Measurements from ENCODE around the gene RSAD2. TPM values are rescaled to one million over a fixed set of nuclear protein-coding genes. Genes with fewer than 3 reads are reported as not detected.

RSAD2 gene
- total and polyA plus RNA-seq, 9 of the 15 experiments (the other 6 are each of a cell fraction or from before 2014, with no cell fraction given), result 0.15 to 1.4 (median 0.28) TPM

DNA sequence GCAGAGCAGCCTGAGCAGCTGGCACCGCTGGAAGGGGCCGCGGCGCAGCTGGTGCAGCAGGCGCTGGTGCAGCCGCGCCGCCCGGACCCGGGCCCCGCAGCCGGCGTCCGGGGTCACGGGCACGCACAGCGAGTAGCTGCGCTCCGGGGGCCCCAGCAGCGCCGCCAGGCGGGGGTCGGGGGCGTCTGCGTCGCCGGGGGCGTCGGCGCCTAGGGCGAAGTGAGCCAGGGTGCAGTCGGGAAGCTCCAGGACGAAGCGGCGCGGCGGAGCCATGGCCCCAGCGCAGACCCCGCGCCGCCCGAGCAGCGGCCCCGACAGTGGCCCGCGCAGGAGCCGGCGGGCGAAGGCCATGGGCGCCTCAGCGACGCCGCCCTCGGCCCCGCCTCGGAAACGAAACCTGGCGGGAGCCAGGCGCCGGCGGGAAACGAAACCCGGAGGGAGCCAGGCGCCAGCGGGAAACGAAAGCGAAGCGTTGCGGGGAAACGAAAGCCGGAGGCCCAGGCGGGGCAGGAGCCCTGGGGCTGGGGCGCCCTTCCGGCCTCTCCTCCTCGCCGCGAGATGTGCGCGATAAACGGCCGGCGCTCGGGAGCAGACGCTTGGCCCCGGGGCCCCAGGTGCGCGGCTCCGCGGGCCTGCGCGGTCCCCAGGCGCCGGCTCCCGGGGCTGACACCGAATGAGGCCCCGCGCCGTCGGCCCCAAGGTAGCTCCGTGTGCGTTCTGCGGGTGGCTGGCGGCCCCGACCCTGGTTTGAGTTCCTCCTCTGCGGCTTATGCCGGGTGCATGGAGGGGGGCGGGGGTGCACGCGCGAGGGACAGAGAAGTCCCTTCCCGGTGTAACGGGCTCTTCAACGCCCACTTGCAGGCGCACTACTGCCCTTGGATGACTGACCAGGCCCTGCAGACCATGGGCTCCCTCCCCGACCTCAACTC lies 12.0 kb upstream of the RSAD2 start, which contains the start of gene CMPK2 (continued):
- TF ChIP-seq, protein P1, sequence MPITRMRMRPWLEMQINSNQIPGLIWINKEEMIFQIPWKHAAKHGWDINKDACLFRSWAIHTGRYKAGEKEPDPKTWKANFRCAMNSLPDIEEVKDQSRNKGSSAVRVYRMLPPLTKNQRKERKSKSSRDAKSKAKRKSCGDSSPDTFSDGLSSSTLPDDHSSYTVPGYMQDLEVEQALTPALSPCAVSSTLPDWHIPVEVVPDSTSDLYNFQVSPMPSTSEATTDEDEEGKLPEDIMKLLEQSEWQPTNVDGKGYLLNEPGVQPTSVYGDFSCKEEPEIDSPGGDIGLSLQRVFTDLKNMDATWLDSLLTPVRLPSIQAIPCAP (CRISPR knock-in tag; IDR thresholded peaks at IDR 0.05; ENCODE audit: borderline replicate concordance), result no peak
- TF ChIP-seq ZBTB9 (CRISPR knock-in tag; IDR thresholded peaks at IDR 0.05), result peak; percentile 23; the same call in 1 of the 2 replicates
- TF ChIP-seq ZNF3 (CRISPR knock-in tag; IDR thresholded peaks at IDR 0.05), result no peak
- TF ChIP-seq PRMT5 (CRISPR knock-in tag; IDR thresholded peaks at IDR 0.05), result no peak
- TF ChIP-seq, protein P2, sequence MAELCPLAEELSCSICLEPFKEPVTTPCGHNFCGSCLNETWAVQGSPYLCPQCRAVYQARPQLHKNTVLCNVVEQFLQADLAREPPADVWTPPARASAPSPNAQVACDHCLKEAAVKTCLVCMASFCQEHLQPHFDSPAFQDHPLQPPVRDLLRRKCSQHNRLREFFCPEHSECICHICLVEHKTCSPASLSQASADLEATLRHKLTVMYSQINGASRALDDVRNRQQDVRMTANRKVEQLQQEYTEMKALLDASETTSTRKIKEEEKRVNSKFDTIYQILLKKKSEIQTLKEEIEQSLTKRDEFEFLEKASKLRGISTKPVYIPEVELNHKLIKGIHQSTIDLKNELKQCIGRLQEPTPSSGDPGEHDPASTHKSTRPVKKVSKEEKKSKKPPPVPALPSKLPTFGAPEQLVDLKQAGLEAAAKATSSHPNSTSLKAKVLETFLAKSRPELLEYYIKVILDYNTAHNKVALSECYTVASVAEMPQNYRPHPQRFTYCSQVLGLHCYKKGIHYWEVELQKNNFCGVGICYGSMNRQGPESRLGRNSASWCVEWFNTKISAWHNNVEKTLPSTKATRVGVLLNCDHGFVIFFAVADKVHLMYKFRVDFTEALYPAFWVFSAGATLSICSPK (IDR thresholded peaks at IDR 0.05; ENCODE audit: borderline replicate concordance), result no peak
- TF ChIP-seq RBM22 (IDR thresholded peaks at IDR 0.05; ENCODE audit: low read depth, low read length, poor library complexity, severe bottlenecking), result no peak
- no peak for TF ChIP-seq GTF2F1 (IDR thresholded peaks at IDR 0.05; ENCODE audit: low read depth, low read length)
- TF ChIP-seq, protein P3, sequence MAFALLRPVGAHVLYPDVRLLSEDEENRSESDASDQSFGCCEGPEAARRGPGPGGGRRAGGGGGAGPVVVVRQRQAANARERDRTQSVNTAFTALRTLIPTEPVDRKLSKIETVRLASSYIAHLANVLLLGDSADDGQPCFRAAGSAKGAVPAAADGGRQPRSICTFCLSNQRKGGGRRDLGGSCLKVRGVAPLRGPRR (CRISPR knock-in tag; IDR thresholded peaks at IDR 0.05), result no peak
- no peak; the same call in 1 of the 2 replicates for TF ChIP-seq ZNF12 (CRISPR knock-in tag; IDR thresholded peaks at IDR 0.05)
- TF ChIP-seq ZNF174 (CRISPR knock-in tag; IDR thresholded peaks at IDR 0.05), result no peak
- no peak for TF ChIP-seq ZSCAN29 (IDR thresholded peaks at IDR 0.05)
- no peak for TF ChIP-seq ZKSCAN3 (CRISPR knock-in tag; IDR thresholded peaks at IDR 0.05)
- no peak for TF ChIP-seq HDGF (IDR thresholded peaks at IDR 0.05)
- TF ChIP-seq HLTF (IDR thresholded peaks at IDR 0.05), result no peak
- TF ChIP-seq ZFP1 (CRISPR knock-in tag; IDR thresholded peaks at IDR 0.05), result no peak
- TF ChIP-seq, protein P4, sequence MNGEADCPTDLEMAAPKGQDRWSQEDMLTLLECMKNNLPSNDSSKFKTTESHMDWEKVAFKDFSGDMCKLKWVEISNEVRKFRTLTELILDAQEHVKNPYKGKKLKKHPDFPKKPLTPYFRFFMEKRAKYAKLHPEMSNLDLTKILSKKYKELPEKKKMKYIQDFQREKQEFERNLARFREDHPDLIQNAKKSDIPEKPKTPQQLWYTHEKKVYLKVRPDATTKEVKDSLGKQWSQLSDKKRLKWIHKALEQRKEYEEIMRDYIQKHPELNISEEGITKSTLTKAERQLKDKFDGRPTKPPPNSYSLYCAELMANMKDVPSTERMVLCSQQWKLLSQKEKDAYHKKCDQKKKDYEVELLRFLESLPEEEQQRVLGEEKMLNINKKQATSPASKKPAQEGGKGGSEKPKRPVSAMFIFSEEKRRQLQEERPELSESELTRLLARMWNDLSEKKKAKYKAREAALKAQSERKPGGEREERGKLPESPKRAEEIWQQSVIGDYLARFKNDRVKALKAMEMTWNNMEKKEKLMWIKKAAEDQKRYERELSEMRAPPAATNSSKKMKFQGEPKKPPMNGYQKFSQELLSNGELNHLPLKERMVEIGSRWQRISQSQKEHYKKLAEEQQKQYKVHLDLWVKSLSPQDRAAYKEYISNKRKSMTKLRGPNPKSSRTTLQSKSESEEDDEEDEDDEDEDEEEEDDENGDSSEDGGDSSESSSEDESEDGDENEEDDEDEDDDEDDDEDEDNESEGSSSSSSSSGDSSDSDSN (IDR thresholded peaks at IDR 0.05; ENCODE audit: borderline replicate concordance in 1 of 2, low read depth in 2 of 2, low read length in 2 of 2), result peak; percentile 96 to 98
- TF ChIP-seq CBX5 (IDR thresholded peaks at IDR 0.05; ENCODE audit: borderline replicate concordance, low read depth), result no peak
- TF ChIP-seq, protein P5, sequence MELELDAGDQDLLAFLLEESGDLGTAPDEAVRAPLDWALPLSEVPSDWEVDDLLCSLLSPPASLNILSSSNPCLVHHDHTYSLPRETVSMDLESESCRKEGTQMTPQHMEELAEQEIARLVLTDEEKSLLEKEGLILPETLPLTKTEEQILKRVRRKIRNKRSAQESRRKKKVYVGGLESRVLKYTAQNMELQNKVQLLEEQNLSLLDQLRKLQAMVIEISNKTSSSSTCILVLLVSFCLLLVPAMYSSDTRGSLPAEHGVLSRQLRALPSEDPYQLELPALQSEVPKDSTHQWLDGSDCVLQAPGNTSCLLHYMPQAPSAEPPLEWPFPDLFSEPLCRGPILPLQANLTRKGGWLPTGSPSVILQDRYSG (tag; conservative IDR thresholded peaks at IDR 0.05; ENCODE audit: low read depth), result no peak
- no peak for TF ChIP-seq RBM39 (optimal IDR thresholded peaks at IDR 0.05; ENCODE audit: low read depth, low read length)
- TF ChIP-seq ZNF551 (CRISPR knock-in tag; IDR thresholded peaks at IDR 0.05), result no peak
